NCI-H2196 (cell line): ENCODE results near the gene DNMT3B.

Experiments used
- DNase-seq: peaks from one replicate; lab custom pipeline; 2025; ENCODE audit not compliant: unreplicated experiment; lab: John Stamatoyannopoulos, UW

The DNMT3B gene

GRCh38 chr20:32820698-32821377 lies 58.7 kb downstream of the DNMT3B start:
- no peak for DNase-seq

GRCh38 chr20:32822225-32822624 lies 60.0 kb downstream of the DNMT3B start:
- DNase-seq = no peak

GRCh38 chr20:32823078-32823477 lies 60.9 kb downstream of the DNMT3B start:
- DNase-seq = no peak

GRCh38 chr20:32823737-32824588 lies 61.8 kb downstream of the DNMT3B start:
- DNase-seq = no peak

- DNase-seq = no peak
Measured at GRCh38 chr20:32828029-32828680, 66.0 kb downstream of the DNMT3B start.

- no peak for DNase-seq
Measured at GRCh38 chr20:32829311-32830005, 67.3 kb downstream of the DNMT3B start.

GRCh38 chr20:32830437-32830836 lies 68.3 kb downstream of the DNMT3B start:
- DNase-seq = no peak

GRCh38 chr20:32831982-32832381 lies 69.8 kb downstream of the DNMT3B start:
- DNase-seq = no peak

- DNase-seq = no peak
Measured at GRCh38 chr20:32832664-32833063, 70.5 kb downstream of the DNMT3B start.

GRCh38 chr20:32834972-32835371 lies 72.8 kb downstream of the DNMT3B start:
- no peak for DNase-seq

- DNase-seq = no peak
Measured at GRCh38 chr20:32837157-32837556, 75.0 kb downstream of the DNMT3B start.

GRCh38 chr20:32839227-32839981 lies 77.2 kb downstream of the DNMT3B start:
- no peak for DNase-seq

- no peak for DNase-seq
Measured at GRCh38 chr20:32839982-32840285, 77.7 kb downstream of the DNMT3B start.

- DNase-seq = no peak
Measured at GRCh38 chr20:32841174-32841573, 79.0 kb downstream of the DNMT3B start.

GRCh38 chr20:32841632-32842031 lies 79.4 kb downstream of the DNMT3B start:
- DNase-seq = no peak

- DNase-seq = no peak
Measured at GRCh38 chr20:32842688-32843524, 80.7 kb downstream of the DNMT3B start.

- no peak for DNase-seq
Measured at GRCh38 chr20:32845786-32846185, 83.6 kb downstream of the DNMT3B start.

- DNase-seq = no peak
Measured at GRCh38 chr20:32846852-32847251, 84.7 kb downstream of the DNMT3B start.

GRCh38 chr20:32847964-32848363 lies 85.8 kb downstream of the DNMT3B start:
- DNase-seq = no peak

- DNase-seq = no peak
Measured at GRCh38 chr20:32848846-32849245, 86.7 kb downstream of the DNMT3B start.
